ENCODE results near the gene NPAS2.

DNA sequence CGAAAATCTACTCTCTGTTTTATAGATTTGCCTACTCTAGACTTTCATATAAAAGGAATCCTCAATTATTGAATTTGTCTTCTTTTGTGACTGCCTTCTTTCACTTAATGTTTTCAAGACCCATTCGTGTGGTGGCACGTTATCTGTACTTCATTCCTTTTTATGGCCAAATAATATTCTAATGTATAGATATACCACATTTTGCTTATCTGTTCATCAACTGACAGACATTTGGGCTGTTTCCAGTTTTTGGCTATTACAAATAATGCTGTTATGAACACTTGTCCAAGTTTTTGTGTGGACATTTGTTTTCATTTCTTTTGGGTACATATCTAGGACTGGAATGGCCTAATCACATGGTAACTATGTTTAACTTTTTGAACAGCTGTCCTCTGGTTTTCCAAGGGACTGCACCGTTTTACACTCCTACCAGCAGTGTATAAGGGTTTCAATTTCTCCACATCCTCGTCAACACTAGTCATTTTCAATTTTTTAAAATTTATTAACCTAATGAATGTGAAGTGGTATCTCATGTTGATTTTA lies 9.3 kb upstream of the NPAS2 start:
- TF ChIP-seq CTCF (conservative IDR thresholded peaks at IDR 0.05 in 1 of 2, IDR thresholded peaks at IDR 0.05 in 1 of 2; ENCODE audit: extremely low read depth in 1 of 2, insufficient read depth in 1 of 2, low read depth in 1 of 2, low read length in 2 of 2): no peak
- TF ChIP-seq EZH2 (IDR thresholded peaks at IDR 0.05; ENCODE audit: borderline replicate concordance, low read length): no peak

Data from mammary epithelial cell (primary cell).